ENCODE data around the gene NDUFB11.
"Not testable (repeated sequence)": the region's sequence is repeated elsewhere in the genome, so short reads cannot be mapped to it uniquely, and the experiment has no call there.

NDUFB11 gene

GRCh38 chrX:47145395-47146120 lies 1.1 kb upstream of the NDUFB11 start:
- DNase-seq: no peak

DNA sequence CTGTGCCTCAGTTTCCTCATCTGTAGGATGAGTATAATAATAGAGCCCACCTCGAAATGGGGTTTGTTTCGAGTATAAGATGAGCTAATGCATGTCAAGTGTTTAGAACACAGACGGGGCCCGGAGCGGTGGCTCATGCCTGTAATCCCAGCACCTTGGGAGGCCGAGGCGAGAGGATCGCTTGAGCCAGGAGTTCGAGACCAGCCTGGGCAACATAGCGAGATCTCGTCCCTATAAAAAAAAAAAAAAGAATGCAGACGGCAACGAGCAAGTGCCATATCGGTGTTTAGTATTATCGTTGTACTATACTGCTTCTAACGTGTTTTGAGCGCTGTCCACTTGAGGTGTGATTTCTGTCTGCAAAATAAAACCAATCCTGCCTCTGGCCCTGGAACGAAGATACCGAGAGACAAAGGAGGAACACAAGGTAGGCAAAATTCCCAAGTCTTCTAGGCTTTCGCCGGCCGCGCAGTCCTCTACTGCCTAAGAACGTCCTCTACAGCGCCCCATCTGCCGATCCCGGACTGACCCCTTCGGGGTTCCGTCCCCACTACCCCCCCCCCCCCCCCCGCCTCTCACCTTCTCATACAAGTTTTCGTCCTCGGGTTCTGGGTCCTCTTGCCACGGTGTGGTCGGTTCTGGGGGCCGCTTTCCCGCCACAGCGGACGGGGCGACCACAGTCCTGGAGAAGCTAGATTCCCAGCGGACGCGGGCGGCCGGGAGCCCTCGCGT lies 442 bp downstream of the NDUFB11 start:
- peak in 1 of 2 donors; percentile 35 for DNase-seq

GRCh38 chrX:47138171-47138570 lies 6.3 kb downstream of the NDUFB11 start:
- no peak for DNase-seq

DNA sequence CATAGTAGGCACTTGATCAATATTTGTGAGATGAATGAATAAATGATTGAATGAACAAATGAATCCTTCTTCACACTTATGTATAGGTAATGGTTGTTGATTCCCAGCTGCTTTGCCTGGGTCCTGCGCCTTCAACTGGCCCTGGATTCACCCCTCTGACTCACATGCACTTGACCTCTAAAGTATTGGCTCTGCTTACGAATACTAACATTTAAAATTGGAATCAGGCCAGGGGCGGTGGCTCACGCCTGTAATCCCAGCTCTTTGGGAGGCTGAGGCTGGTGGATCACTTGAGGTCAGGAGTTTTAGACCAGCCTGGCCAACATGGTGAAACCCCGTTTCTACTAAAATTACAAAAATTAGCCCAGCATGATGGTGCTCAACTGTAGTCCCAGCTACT lies 8.9 kb downstream of the NDUFB11 start:
- not testable (repeated sequence) for DNase-seq

DNA sequence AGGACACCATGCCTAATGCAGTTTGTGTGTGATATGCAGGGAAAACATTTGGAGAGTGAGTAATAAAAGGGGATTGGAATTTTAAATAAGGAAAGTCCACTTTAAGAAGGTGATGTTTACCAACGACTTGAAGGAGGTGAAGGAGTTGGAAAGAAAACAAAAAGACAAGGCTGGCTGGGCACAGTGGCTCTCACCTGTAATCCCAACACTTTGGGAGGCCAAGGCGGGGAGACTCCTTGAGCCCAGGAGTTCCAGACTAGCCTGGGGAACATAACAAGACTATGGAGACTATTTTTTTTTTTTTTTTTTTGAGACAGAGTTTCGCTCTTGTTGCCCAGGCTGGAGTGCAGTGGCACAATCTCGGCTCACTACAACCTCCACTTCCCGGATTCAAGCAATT lies 11.0 kb downstream of the NDUFB11 start:
- no peak for DNase-seq

DNA sequence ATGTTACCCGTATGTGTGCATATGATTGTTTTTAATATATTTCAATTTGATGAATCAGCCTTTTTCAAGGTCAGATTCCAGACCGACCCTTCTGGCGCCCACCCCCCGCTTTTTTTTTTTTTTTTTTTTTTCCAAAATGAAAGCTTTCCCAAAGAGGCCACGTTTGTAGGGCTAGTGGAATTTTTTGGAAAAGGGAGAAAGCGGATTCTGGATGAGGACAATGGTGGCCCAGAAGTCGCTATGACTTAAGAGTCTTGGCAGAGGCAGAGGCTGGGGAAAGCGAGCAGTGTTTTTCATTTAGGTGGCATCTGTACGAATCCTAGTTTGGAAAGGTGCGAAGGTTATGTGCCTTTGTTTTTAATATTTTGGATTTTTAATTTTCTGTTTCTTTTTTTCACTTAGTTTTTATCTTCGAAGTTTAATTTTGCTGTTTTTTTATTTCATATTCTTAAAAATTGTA lies 14.6 kb downstream of the NDUFB11 start:
- DNase-seq: no peak

DNA sequence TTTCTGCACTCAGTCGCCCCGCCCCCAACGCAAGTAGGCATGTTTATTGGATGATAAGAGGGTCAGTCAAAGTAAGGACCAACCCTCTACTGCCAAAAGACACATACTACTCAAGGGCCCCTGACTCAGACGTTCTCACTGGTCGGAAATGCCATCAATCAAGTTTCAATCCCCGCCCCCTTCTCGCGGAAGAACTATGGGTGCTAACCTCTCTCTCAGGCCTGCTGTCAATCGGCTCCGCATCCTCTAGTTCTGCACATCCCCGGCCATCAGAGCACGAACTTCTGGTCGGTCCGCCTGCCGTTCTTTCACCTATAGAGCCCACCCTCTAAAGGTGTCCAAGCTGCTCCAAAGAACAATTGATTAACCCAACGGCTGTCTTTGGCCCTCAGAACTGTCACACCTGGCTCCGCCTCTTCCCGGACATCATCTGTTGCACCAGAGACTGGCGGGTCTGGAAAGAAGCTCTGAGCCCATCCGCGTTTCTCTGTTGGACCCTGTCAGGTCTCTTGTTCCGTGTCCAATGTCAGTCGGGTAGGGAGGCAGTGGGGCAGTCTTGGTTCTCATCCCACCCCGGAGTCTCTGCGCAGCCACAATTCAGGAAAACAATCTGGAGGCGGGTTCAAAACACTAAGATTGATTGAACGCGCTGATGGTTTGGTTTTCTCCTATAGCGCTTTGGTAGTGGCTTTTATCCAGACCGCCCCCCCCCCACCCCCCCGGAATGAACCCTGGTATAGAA lies 15.2 kb downstream of the NDUFB11 start:
- DNase-seq: peak; percentile 57 to 89

- not testable (repeated sequence) for DNase-seq
Observed at GRCh38 chrX:47124466-47124865, 20.0 kb downstream of the NDUFB11 start.

GRCh38 chrX:47116551-47117110 lies 27.9 kb downstream of the NDUFB11 start:
- not testable (repeated sequence) for DNase-seq

GRCh38 chrX:47112316-47112954 lies 32.1 kb downstream of the NDUFB11 start:
- DNase-seq: no peak

GRCh38 chrX:47110936-47111615 lies 33.4 kb downstream of the NDUFB11 start:
- not testable (repeated sequence) for DNase-seq

GRCh38 chrX:47101206-47101605 lies 43.3 kb downstream of the NDUFB11 start:
- DNase-seq: no peak

DNA sequence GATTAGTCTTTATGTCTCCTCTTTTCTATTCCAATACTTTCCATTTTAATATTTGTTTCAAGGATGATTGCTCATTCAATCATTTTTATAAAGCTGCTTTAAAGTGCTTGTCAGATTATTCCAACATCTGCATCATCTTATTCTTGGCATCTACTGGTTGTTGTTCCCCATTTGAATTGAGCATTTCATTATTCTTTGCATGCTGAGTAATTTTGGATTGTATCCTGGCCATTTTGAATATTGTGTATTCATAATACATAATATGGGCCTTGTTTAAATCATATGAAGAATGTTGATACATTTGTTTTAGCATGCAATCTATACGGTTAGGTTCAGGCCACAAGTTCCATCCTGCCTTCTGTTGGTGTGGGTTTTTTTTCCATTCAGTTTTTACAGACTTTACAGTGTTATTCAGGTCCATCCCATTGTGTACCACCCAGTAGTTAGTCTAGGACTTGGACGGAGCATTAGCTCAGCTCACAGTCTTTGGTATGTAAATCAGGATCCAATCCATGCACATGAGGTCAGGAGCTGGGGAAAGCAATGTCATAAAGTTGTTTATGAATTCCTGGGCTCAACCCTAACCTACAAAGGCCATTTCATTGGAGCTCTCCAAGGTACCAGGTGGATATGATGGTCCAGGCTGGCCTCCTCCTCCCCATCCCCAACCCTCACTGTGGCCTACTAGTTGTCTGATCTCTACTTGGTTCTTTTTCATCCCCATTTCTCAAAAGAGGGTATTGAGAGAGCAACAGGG lies 46.0 kb downstream of the NDUFB11 start:
- DNase-seq: no peak

DNA sequence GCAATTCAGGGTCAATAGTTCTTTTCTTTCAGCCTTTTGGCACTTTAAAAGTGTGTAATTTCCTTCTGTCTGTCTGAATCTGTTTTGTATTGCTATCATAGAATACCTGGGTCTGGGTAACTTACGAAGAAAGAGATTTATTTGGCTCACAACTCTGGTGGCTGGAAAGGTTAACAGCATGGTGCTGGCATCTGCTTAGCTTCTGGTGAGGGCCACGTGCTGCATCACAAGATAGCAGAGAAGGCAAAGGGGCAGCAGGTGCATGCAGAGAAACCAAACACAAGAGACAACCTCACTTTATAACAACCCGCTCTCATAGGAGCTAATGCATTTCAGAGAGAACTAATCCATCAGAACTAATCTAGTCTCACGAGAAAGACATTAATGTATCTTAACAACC lies 47.5 kb downstream of the NDUFB11 start:
- no peak for DNase-seq

- no peak for DNase-seq
Observed at GRCh38 chrX:47093860-47094259, 50.6 kb downstream of the NDUFB11 start.

DNA sequence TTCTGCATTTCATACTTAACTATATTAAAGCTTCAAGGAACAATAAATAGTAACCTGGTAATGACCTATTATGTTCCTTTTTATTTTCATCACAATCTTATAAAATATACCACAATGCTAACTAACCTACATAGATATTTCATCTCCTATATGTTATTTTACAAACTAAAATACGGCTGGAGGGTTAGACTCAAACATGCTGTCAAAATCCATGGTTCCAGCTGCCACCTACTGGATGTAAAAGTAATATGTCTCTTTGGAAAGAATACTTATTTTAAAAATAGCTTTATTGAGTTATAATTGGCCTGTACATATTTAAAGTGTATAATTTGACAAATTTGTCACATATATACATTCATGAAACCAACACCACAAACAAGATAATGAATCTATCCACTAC lies 51.3 kb downstream of the NDUFB11 start:
- peak in 1 of 2 donors; percentile 2 for DNase-seq

Measured in bone marrow (tissue), 2 donors.